GM12878 (cell line): ENCODE results near the gene GHRH. TPM values are rescaled to one million over a fixed set of nuclear protein-coding genes. Genes with fewer than 3 reads are reported as not detected.

ENCODE experiments used
- ATAC-seq: fragments of 200-7000 bp; cut with Tn5 transposase; 3 replicates; pipeline ENCODE4 v1.9.1; 2020; ENCODE audit warnings: mild to moderate bottlenecking, moderate library complexity
- BruUV-seq: library from RNA; stranded (reverse); fragments of 400-500 nt; replicated peaks from 2 replicates; lab custom pipeline; 2021; lab: Mats Ljungman, UMichigan
- CTCF ChIA-PET: fragments of 300-600 bp; sonication (Branson Sonifier 250); formaldehyde crosslinking; extraction: SDS; loops from one replicate; lab custom pipeline; 2021; ENCODE audit warnings: inconsistent platforms; lab: Yijun Ruan, JAX
- POLR2A ChIA-PET: fragments of 350-600 bp; formaldehyde crosslinking; extraction: SDS; loops from one replicate; lab custom pipeline; 2021; ENCODE audit warnings: inconsistent platforms; lab: Charles Lee
- RAD21 ChIA-PET: fragments of 300-600 bp; sonication (Branson Sonifier 250); formaldehyde crosslinking; loops from one replicate; lab custom pipeline; 2023; ENCODE audit warnings: antibody characterized with exemption; ENCODE audit not compliant: unreplicated experiment; lab: Charles Lee
- SMC1A ChIA-PET: fragments of 300-600 bp; sonication (Branson Sonifier 250); formaldehyde crosslinking; loops from one replicate; lab custom pipeline; 2023; ENCODE audit not compliant: unreplicated experiment, uncharacterized antibody; lab: Charles Lee
- DNase-seq: peaks from one replicate; pipeline ENCODE4 v3.0.0-alpha.2; 2011; ENCODE audit warnings: low read depth, low spot score
- FAIRE-seq: peaks from 3 replicates; lab custom pipeline; 2011; peaks lifted over from hg19 to GRCh38; lab: Jason Lieb, UNC
- H2AFZ ChIP-seq: 2 replicates; pipeline ENCODE4 v1.6.0; 2011; ENCODE audit warnings: low read depth, low read length, control low read depth; ENCODE audit not compliant: control insufficient read depth
- H3K27ac ChIP-seq: 2 replicates; pipeline ENCODE4 v1.5.1; 2011; ENCODE audit warnings: control low read depth; ENCODE audit not compliant: control insufficient read depth, insufficient read depth
- H3K27me3 ChIP-seq, 2 experiments: replicated peaks in 1 of 2; 2 replicates each; pipeline versions ENCODE4 v1.6.0 to v1.6.1; 2011; ENCODE audit warnings: low read length in 1 of 2; ENCODE audit not compliant: control insufficient read depth in 2 of 2, insufficient read depth in 2 of 2
- H3K36me3 ChIP-seq, 2 experiments: 2 replicates each; pipeline ENCODE4 v1.5.1; 2011; ENCODE audit warnings: low read length in 1 of 2; ENCODE audit not compliant: control insufficient read depth in 2 of 2, insufficient read depth in 2 of 2
- H3K4me1 ChIP-seq: 2 replicates; pipeline ENCODE4 v1.6.1; 2011; ENCODE audit warnings: mild to moderate bottlenecking, low read length, moderate library complexity, mixed read lengths; ENCODE audit not compliant: control insufficient read depth, insufficient read depth
- H3K4me2 ChIP-seq: 2 replicates; pipeline ENCODE4 v1.6.0; 2011; ENCODE audit warnings: control low read depth; ENCODE audit not compliant: control insufficient read depth, insufficient read depth
- H3K4me3 ChIP-seq: fragments of 200-600 bp; sonication (generic); 2 replicates; pipeline ENCODE4 v1.5.1; 2016
- H3K79me2 ChIP-seq: 2 replicates; pipeline ENCODE4 v1.6.0; 2011; ENCODE audit warnings: low read length; ENCODE audit not compliant: control insufficient read depth, insufficient read depth
- H3K9ac ChIP-seq: 2 replicates; pipeline ENCODE4 v1.8.0; 2011; ENCODE audit warnings: low read length, control low read depth, mixed read lengths; ENCODE audit not compliant: control insufficient read depth, insufficient read depth
- H3K9me3 ChIP-seq: replicated peaks from 3 replicates; pipeline ENCODE4 v1.5.1; 2011; ENCODE audit warnings: mild to moderate bottlenecking, low read length; ENCODE audit not compliant: control insufficient read depth, insufficient read depth
- H4K20me1 ChIP-seq: 2 replicates; pipeline ENCODE4 v1.6.0; 2011; ENCODE audit not compliant: control insufficient read depth, insufficient read depth
- ATF7 ChIP-seq: fragments of 450-650 bp; IDR thresholded peaks from 2 replicates; pipeline ENCODE4 v1.6.1; 2016; ENCODE audit warnings: low read depth, mild to moderate bottlenecking
- BMI1 ChIP-seq: fragments of 450-650 bp; IDR thresholded peaks from 2 replicates; pipeline ENCODE4 v1.6.1; 2016; ENCODE audit warnings: mild to moderate bottlenecking, moderate library complexity, borderline replicate concordance
- CBFB ChIP-seq: IDR thresholded peaks from 2 replicates; pipeline ENCODE4 v1.6.1; 2016; ENCODE audit warnings: antibody characterized with exemption, low read depth
- CBX5 ChIP-seq: sonication (generic); IDR thresholded peaks from 2 replicates; pipeline ENCODE4 v1.6.1; 2016; ENCODE audit warnings: low read depth, moderate library complexity, mild to moderate bottlenecking, inconsistent platforms
- CHD1 ChIP-seq: IDR thresholded peaks from 2 replicates; pipeline ENCODE4 v1.6.1; 2012; ENCODE audit warnings: low read depth, low read length, improper control_type of control experiment
- E2F4 ChIP-seq: IDR thresholded peaks from 2 replicates; pipeline ENCODE4 v1.6.1; 2012; ENCODE audit warnings: low read depth, low read length, improper control_type of control experiment
- IKZF1 ChIP-seq: fragments of 450-650 bp; conservative IDR thresholded peaks from 2 replicates; pipeline ENCODE4 v1.6.1; 2017; ENCODE audit warnings: antibody characterized with exemption, mild to moderate bottlenecking
- LARP7 ChIP-seq: fragments of 450-650 bp; IDR thresholded peaks from 2 replicates; pipeline ENCODE4 v1.6.1; 2017; ENCODE audit warnings: mild to moderate bottlenecking
- NFYA ChIP-seq: IDR thresholded peaks from 2 replicates; pipeline ENCODE4 v1.6.1; 2011; ENCODE audit warnings: low read depth, mild to moderate bottlenecking, low read length, improper control_type of control experiment, borderline replicate concordance
- NR2C2 ChIP-seq: IDR thresholded peaks from 2 replicates; pipeline ENCODE4 v1.6.1; 2011; ENCODE audit warnings: borderline replicate concordance, low read depth; ENCODE audit not compliant: control insufficient read depth, insufficient read length
- NRF1 ChIP-seq: conservative IDR thresholded peaks from 2 replicates; pipeline ENCODE4 v1.6.1; 2011; ENCODE audit warnings: mild to moderate bottlenecking, low read depth, low read length, improper control_type of control experiment
- RB1 ChIP-seq: fragments of 450-650 bp; formaldehyde crosslinking; IDR thresholded peaks from 2 replicates; pipeline ENCODE4 v1.6.1; 2017; ENCODE audit warnings: mild to moderate bottlenecking, borderline replicate concordance
- RBBP5 ChIP-seq: fragments of 200-600 bp; sonication (generic); conservative IDR thresholded peaks from 2 replicates; pipeline ENCODE4 v1.6.1; 2016
- RUNX3 ChIP-seq: IDR thresholded peaks from 2 replicates; pipeline ENCODE4 v1.6.1; 2012; ENCODE audit warnings: low read length, inconsistent platforms
- STAT3 ChIP-seq: IDR thresholded peaks from 2 replicates; pipeline ENCODE4 v1.6.1; 2011; ENCODE audit warnings: low read depth, low read length, improper control_type of control experiment
- YBX1 ChIP-seq: fragments of 450-650 bp; IDR thresholded peaks from 2 replicates; pipeline ENCODE4 v1.6.1; 2016; ENCODE audit warnings: antibody characterized with exemption
- ZNF24 ChIP-seq: fragments of 450-650 bp; IDR thresholded peaks from 2 replicates; pipeline ENCODE4 v1.6.1; 2017; ENCODE audit warnings: antibody characterized with exemption, mild to moderate bottlenecking
- WGBS: methylation state at CpG from one replicate; pipeline ENCODE4 v1.1.6; 2016; ENCODE audit warnings: low lambda C conversion rate; ENCODE audit not compliant: insufficient replicate concordance, insufficient coverage; ENCODE audit errors: missing lambda C conversion rate; 5-methylcytosine and 5-hydroxymethylcytosine counted together
- in situ Hi-C: fragments of 300-500 bp; cut with MboI; formaldehyde crosslinking; loops from 9 replicates; pipeline ENCODE4 v1.14.3; 2018; ENCODE audit warnings: mixed read lengths
- intact Hi-C: fragments of 100-400 bp; cut with micrococcal nuclease; formaldehyde crosslinking; loops from one replicate; pipeline ENCODE4 v1.14.2; 2022; ENCODE audit not compliant: unreplicated experiment
- polyA plus RNA-seq, 11 experiments: library from polyadenylated mRNA; depleted of rRNA in 4 of 11; unstranded in 6 of 11; stranded (reverse) in 5 of 11; fragments of >200 nt; fragmentation: Nextera tagmentation in 4 of 11; fragmentation: Illumina TruSeq in 1 of 11; extraction: Ambion mirVana in 4 of 11; extraction: Trizol in 1 of 11; gene quantifications; 1 replicate in 1 of 11; 2 replicates in 10 of 11; pipeline versions ENCODE4 v1.2.1 to v1.2.3, GENCODE V29; 2011 to 2016; ENCODE audit warnings: inconsistent platforms in 2 of 11, missing spikeins in 2 of 11, low read depth in 1 of 11
- total RNA-seq, 4 experiments: library from RNA; depleted of rRNA in 3 of 4; stranded (reverse); fragments of >200 nt in 3 of 4; fragmentation: Illumina TruSeq in 1 of 4; extraction: Trizol in 1 of 4; gene quantifications; 2 replicates each; pipeline versions ENCODE4 v1.2.1 to v1.2.3, GENCODE V29; 2013 to 2021

GHRH gene
- total and polyA plus RNA-seq, 10 of the 15 experiments (the other 5 are each of a cell fraction or from before 2014, with no cell fraction given) = not detected

- BruUV-seq = no TSS peak
- SMC1A ChIA-PET = interaction anchor here (0.8 to 8.2 kb wide), 8 partner anchors 10 to 266 kb away, joined by 3 to 129 read pairs (median 6); partner anchors contain the start of gene BLCAP
- RAD21 ChIA-PET = interaction anchor here (1.1 to 6.6 kb wide), 4 partner anchors 10 to 265 kb away, joined by 3 to 119 read pairs (median 4); partner anchors contain the start of gene BLCAP
- H3K27ac ChIP-seq = no peak overlapping the region
- H3K9me3 ChIP-seq = no peaks in the 10 kb centered on the region
- no peak overlapping the region for H3K4me2 ChIP-seq
- 59% methylated on average over 9 of the region's 9 CpGs for WGBS
- H3K36me3 ChIP-seq = no peaks in the 10 kb centered on the region
- no peaks in the 10 kb centered on the region; a peak in 1 of 4 replicates for H3K27me3 ChIP-seq
- no peak overlapping the region for H3K9ac ChIP-seq
- in situ Hi-C loops = loop anchor here (10.0 kb wide), 1 partner anchor 728 kb away; no protein-coding TSS in a partner anchor
- DNase-seq (no peak), ATAC-seq (no peak), FAIRE-seq (no peak)
- peaks cover 27% of the 10 kb centered on the region for H3K4me1 ChIP-seq
- intact Hi-C loops = no loop called here
- POLR2A ChIA-PET = interaction anchor here (0.6 kb wide), 1 partner anchor 107 kb away, joined by 3 read pairs; no protein-coding TSS in a partner anchor
- no peaks in the 10 kb centered on the region for H3K79me2 ChIP-seq
- H4K20me1 ChIP-seq = no peaks in the 10 kb centered on the region
- no peak overlapping the region for H2AFZ ChIP-seq
- no peak overlapping the region for H3K4me3 ChIP-seq
- CTCF ChIA-PET = interaction anchor here (0.7 to 10.4 kb wide), 5 partner anchors 35 to 271 kb away, joined by 3 to 282 read pairs (median 3); partner anchors contain the start of gene BLCAP
- TF ChIP-seq ZNF24 = 0 out of 2 replicates have a peak, but pooled peaks have one; percentile 17
- TF ChIP-seq CBFB = no peak
These were observed 5.5 kb upstream of the GHRH start for GRCh38 chr20:37266940-37267666.

- intact Hi-C loops (no loop called here), in situ Hi-C loops (loop anchor here (10.0 kb wide), 1 partner anchor 730 kb away; no protein-coding TSS in a partner anchor)
- H2AFZ ChIP-seq = no peak overlapping the region; the same call in 1 of the 2 replicates
- POLR2A ChIA-PET = interaction anchor here (0.6 to 1.2 kb wide), 2 partner anchors 20 to 273 kb away, joined by 3 read pairs; no protein-coding TSS in a partner anchor
- CTCF ChIA-PET = interaction anchor here (0.6 to 10.4 kb wide), 10 partner anchors 9 to 796 kb away, joined by 3 to 282 read pairs (median 4); partner anchors contain the start of gene BLCAP
- H3K79me2 ChIP-seq = no peaks in the 10 kb centered on the region
- H4K20me1 ChIP-seq = no peaks in the 10 kb centered on the region
- peaks cover 14% of the 10 kb centered on the region for H3K4me1 ChIP-seq
- H3K27ac ChIP-seq = no peak overlapping the region
- no peaks in the 10 kb centered on the region; a peak in 1 of 4 replicates for H3K27me3 ChIP-seq
- no peaks in the 10 kb centered on the region for H3K36me3 ChIP-seq
- WGBS = 28% methylated on average over 4 of the region's 4 CpGs
- BruUV-seq = no TSS peak
- H3K9ac ChIP-seq = no peak overlapping the region
- DNase-seq = no peak
- ATAC-seq = peak; percentile 87
- FAIRE-seq = peak; percentile 86
- H3K4me2 ChIP-seq = 0 out of 2 replicates have a peak overlapping the region, but pooled peaks have one; percentile 26
- SMC1A ChIA-PET = interaction anchor here (0.8 to 8.2 kb wide), 10 partner anchors 12 to 273 kb away, joined by 3 to 129 read pairs (median 5); no protein-coding TSS in a partner anchor
- no peaks in the 10 kb centered on the region for H3K9me3 ChIP-seq
- RAD21 ChIA-PET = interaction anchor here (1.0 to 2.1 kb wide), 3 partner anchors 70 to 269 kb away, joined by 3 to 12 read pairs (median 5); no protein-coding TSS in a partner anchor
- no peak overlapping the region for H3K4me3 ChIP-seq
- TF ChIP-seq RB1 (no peak), E2F4 (no peak), CBX5 (no peak), CHD1 (no peak), YBX1 (no peak), RBBP5 (no peak), ATF7 (peak; percentile 53), RUNX3 (peak; percentile 84), BMI1 (no peak), IKZF1 (peak; percentile 47), NFYA (no peak), STAT3 (no peak), NR2C2 (no peak), NRF1 (no peak), LARP7 (no peak)
These were observed 3.5 kb upstream of the GHRH start for GRCh38 chr20:37265152-37265551.
